NT2/D1 (cell line): Measurements from ENCODE around the gene RAP2A.

Source experiments
- SUZ12 ChIP-seq: IDR thresholded peaks from 2 replicates; pipeline ENCODE4 v1.6.1; 2011; ENCODE audit not compliant: insufficient read length, insufficient read depth; ENCODE audit errors: extremely low read depth
- ZNF274 ChIP-seq: IDR thresholded peaks from 2 replicates; pipeline ENCODE4 v1.6.1; 2011; ENCODE audit warnings: mild to moderate bottlenecking, low read depth, low read length

DNA sequence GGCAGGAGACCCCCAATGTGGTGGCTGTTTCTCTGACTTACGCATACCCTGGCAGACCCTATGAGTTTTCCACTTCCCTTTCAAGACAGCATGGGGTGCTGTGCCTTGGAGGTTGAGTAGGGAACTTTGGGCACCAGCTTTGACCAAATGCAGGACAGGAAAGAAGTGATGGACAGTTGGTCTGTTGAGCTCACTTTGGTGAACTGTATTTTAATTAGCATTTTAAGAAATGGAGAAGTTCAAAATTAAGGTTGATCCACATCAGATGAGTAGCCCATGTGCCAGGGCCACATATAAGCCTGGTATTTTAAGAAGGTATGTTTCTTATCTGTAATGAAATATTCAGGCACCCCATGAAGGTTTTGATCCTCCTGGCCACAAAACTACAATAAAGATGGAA is 46.1 kb upstream of the RAP2A start:
- TF ChIP-seq SUZ12 (no peak), ZNF274 (no peak)
